DOHH2 (cell line): ENCODE results near the gene POU5F2.

Experiments
- EZH2phosphoT487 ChIP-seq: fragments of 200-600 bp; sonication (generic); IDR thresholded peaks from 2 replicates; pipeline ENCODE4 v1.6.1; 2017; ENCODE audit warnings: borderline replicate concordance, mild to moderate bottlenecking, antibody characterized with exemption, low read length, moderate library complexity, mixed read lengths
- TF ChIP-seq, protein P1 (sequence below): fragments of 200-600 bp; sonication (generic); IDR thresholded peaks from one replicate; pipeline ENCODE4 v1.5.1; 2014; ENCODE audit warnings: antibody characterized with exemption, mild to moderate bottlenecking, low read depth, low read length; ENCODE audit not compliant: poor library complexity, severe bottlenecking

DNA sequence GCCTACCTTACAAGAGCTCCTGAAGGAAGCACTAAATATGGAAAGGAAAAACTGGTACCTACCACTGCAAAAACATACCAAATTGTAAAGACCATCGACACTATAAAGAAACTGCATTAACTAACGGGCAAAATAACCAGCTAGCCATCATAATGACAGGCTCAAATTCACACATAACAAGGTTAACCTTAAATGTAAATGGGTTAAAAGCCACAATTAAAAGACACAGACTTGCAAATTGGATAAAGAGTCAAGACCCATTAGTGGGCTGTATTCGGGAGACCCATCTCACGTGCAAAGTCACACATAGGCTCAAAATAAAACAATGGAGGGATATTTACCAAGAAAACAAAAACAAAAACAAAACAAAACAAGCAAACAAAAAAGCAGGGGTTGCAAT is 49.4 kb downstream of the POU5F2 start:
- TF ChIP-seq, protein P1, sequence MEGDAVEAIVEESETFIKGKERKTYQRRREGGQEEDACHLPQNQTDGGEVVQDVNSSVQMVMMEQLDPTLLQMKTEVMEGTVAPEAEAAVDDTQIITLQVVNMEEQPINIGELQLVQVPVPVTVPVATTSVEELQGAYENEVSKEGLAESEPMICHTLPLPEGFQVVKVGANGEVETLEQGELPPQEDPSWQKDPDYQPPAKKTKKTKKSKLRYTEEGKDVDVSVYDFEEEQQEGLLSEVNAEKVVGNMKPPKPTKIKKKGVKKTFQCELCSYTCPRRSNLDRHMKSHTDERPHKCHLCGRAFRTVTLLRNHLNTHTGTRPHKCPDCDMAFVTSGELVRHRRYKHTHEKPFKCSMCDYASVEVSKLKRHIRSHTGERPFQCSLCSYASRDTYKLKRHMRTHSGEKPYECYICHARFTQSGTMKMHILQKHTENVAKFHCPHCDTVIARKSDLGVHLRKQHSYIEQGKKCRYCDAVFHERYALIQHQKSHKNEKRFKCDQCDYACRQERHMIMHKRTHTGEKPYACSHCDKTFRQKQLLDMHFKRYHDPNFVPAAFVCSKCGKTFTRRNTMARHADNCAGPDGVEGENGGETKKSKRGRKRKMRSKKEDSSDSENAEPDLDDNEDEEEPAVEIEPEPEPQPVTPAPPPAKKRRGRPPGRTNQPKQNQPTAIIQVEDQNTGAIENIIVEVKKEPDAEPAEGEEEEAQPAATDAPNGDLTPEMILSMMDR: no peak
- no peak for TF ChIP-seq EZH2phosphoT487
